Erythroblast (primary cell): ENCODE measurements around the gene TDP1.
A peak's percentile ranks its signal among the peaks of the same experiment; 100 is the strongest.

Experiments
- DNase-seq, 2 experiments: peaks; one replicate each; lab custom pipeline; 2025; lab: John Stamatoyannopoulos, UW
- GATA1 ChIP-seq: IDR thresholded peaks from 2 replicates; pipeline ENCODE4 v1.6.1; 2011; ENCODE audit warnings: low read depth, mild to moderate bottlenecking, control low read depth, low read length, moderate library complexity
- POLR2A ChIP-seq: IDR thresholded peaks from 2 replicates; pipeline ENCODE4 v1.6.1; 2011; ENCODE audit warnings: mild to moderate bottlenecking, low read length

Gene TDP1

GRCh38 chr14:89955745-89956660, at the start of gene TDP1:
TDP1 (plus strand) TSS chr14:89955927; CDS start chr14:89963115, 7,188 bp downstream.
- DNase-seq, result peak; percentile 97 to 98
- TF ChIP-seq GATA1, result no peak
- peak; percentile 90 for TF ChIP-seq POLR2A

- DNase-seq, result no peak
- TF ChIP-seq GATA1 (no peak), POLR2A (no peak)
Observed at GRCh38 chr14:89906000-89906399, 49.7 kb upstream of the TDP1 start.

- DNase-seq, result no peak
- TF ChIP-seq POLR2A (no peak), GATA1 (no peak)
Observed at GRCh38 chr14:89907655-89908054, 48.1 kb upstream of the TDP1 start.

GRCh38 chr14:89908712-89909450, 46.8 kb upstream of the TDP1 start:
- TF ChIP-seq POLR2A (no peak), GATA1 (no peak)
- DNase-seq, result no peak

- no peak for DNase-seq
- no peak for TF ChIP-seq POLR2A
Observed at GRCh38 chr14:89909586-89909985, 46.1 kb upstream of the TDP1 start.

- TF ChIP-seq POLR2A (no peak), GATA1 (no peak)
- DNase-seq, result no peak
Observed at GRCh38 chr14:89910691-89911009, 45.1 kb upstream of the TDP1 start.

GRCh38 chr14:89911010-89911919, 44.5 kb upstream of the TDP1 start:
- no peak for DNase-seq
- TF ChIP-seq POLR2A (no peak), GATA1 (no peak)

GRCh38 chr14:89912221-89912620, 43.5 kb upstream of the TDP1 start:
- no peak for DNase-seq
- TF ChIP-seq POLR2A, result no peak
- no peak for TF ChIP-seq GATA1

GRCh38 chr14:89912667-89913211, 43.0 kb upstream of the TDP1 start:
- DNase-seq, result no peak
- TF ChIP-seq GATA1, result no peak

- peak; percentile 50 to 74 for DNase-seq
- TF ChIP-seq GATA1, result no peak
Observed at GRCh38 chr14:89915114-89915878, 40.4 kb upstream of the TDP1 start.

GRCh38 chr14:89918721-89919120, 37.0 kb upstream of the TDP1 start:
- TF ChIP-seq POLR2A (no peak), GATA1 (no peak)

GRCh38 chr14:89920056-89920455, 35.7 kb upstream of the TDP1 start:
- TF ChIP-seq GATA1 (no peak), POLR2A (no peak)

More at GRCh38 chr14:89918721-89919120, 37.0 kb upstream of the TDP1 start:
- no peak for DNase-seq

GRCh38 chr14:89921346-89921745, 34.4 kb upstream of the TDP1 start:
- DNase-seq, result no peak

More at GRCh38 chr14:89920056-89920455, 35.7 kb upstream of the TDP1 start:
- no peak for DNase-seq

More at GRCh38 chr14:89921346-89921745, 34.4 kb upstream of the TDP1 start:
- TF ChIP-seq POLR2A (no peak), GATA1 (no peak)
